HepG2 (cell line): ENCODE measurements around the gene DDX28. TPM values are rescaled to one million over a fixed set of nuclear protein-coding genes. Genes with fewer than 3 reads are reported as not detected.

Experiments
- ATAC-seq: fragments of 200-7000 bp; cut with Tn5 transposase; 3 replicates; pipeline ENCODE4 v1.9.1; 2020; ENCODE audit warnings: mild to moderate bottlenecking, moderate library complexity
- BruUV-seq: library from RNA; stranded (reverse); fragments of 400-500 nt; replicated peaks from 2 replicates; lab custom pipeline; 2021; lab: Mats Ljungman, UMichigan
- CTCF ChIA-PET: fragments of 300-600 bp; formaldehyde crosslinking; extraction: SDS; loops from one replicate; lab custom pipeline; 2021; ENCODE audit warnings: low total read pairs, inconsistent platforms, low intra/inter-chr PET ratio; lab: Yijun Ruan, JAX
- POLR2A ChIA-PET: fragments of 350-600 bp; sonication (Branson Sonifier 250); formaldehyde crosslinking; loops from one replicate; lab custom pipeline; 2020; ENCODE audit warnings: antibody characterized with exemption, inconsistent platforms; lab: Yijun Ruan, JAX
- DNase-seq: peaks from one replicate; pipeline ENCODE4 v3.0.0-alpha.2; 2015; ENCODE audit warnings: low spot score
- FAIRE-seq: peaks from 3 replicates; lab custom pipeline; 2011; peaks lifted over from hg19 to GRCh38; lab: Jason Lieb, UNC
- H2AFZ ChIP-seq: one replicate; pipeline ENCODE4 v1.6.1; 2011; ENCODE audit warnings: low read length, inconsistent platforms
- H3K27ac ChIP-seq: fragments of 300-600 bp; 3 replicates; pipeline ENCODE4 v1.8.0; 2011; ENCODE audit warnings: mixed run types, mild to moderate bottlenecking, mixed read lengths, low read length, inconsistent platforms; ENCODE audit not compliant: insufficient read depth; ENCODE audit errors: extremely low read length
- H3K27me3 ChIP-seq, 2 experiments: fragments of 200-600 bp in 1 of 2; 2 replicates in 1 of 2; 3 replicates in 1 of 2; pipeline versions ENCODE4 v1.6.0 to v1.8.0; 2011; ENCODE audit warnings: low read length in 2 of 2, mild to moderate bottlenecking in 2 of 2, moderate library complexity in 2 of 2, inconsistent platforms in 1 of 2; ENCODE audit not compliant: insufficient read depth in 2 of 2, control insufficient read depth in 1 of 2
- H3K36me3 ChIP-seq, 2 experiments: fragments of 200-600 bp in 1 of 2; replicated peaks in 1 of 2; 2 replicates in 1 of 2; 3 replicates in 1 of 2; pipeline versions ENCODE4 v1.5.1 to v1.8.0; 2011; ENCODE audit warnings: low read length in 2 of 2, inconsistent platforms in 1 of 2; ENCODE audit not compliant: insufficient read depth in 2 of 2, control insufficient read depth in 1 of 2
- H3K4me1 ChIP-seq: 2 replicates; pipeline ENCODE4 v1.5.1; 2012; ENCODE audit warnings: low read length, inconsistent platforms; ENCODE audit not compliant: insufficient read depth
- H3K4me2 ChIP-seq: 2 replicates; pipeline ENCODE4 v1.6.0; 2011; ENCODE audit warnings: low read depth, low read length, inconsistent platforms
- H3K4me3 ChIP-seq, 3 experiments: fragments of 200-600 bp in 1 of 3; sonication (generic), shearing (Covaris generic) in 1 of 3; replicated peaks in 1 of 3; 2 replicates each; pipeline ENCODE4 v1.5.1; 2011 to 2016; ENCODE audit warnings: low read length in 3 of 3, inconsistent platforms in 2 of 3, low read depth in 2 of 3, mild to moderate bottlenecking in 2 of 3, control low read depth in 1 of 3, mixed read lengths in 1 of 3; ENCODE audit not compliant: insufficient read depth in 1 of 3
- H3K79me2 ChIP-seq: one replicate; pipeline ENCODE4 v1.6.1; 2011; ENCODE audit warnings: low read length, inconsistent platforms; ENCODE audit not compliant: insufficient read depth
- H3K9ac ChIP-seq: 2 replicates; pipeline ENCODE4 v1.6.0; 2011; ENCODE audit warnings: mild to moderate bottlenecking, low read depth, low read length, inconsistent platforms; ENCODE audit not compliant: insufficient read depth
- H3K9me3 ChIP-seq: 2 replicates; pipeline ENCODE4 v1.5.1; 2012; ENCODE audit warnings: mild to moderate bottlenecking, low read length
- H4K20me1 ChIP-seq: 2 replicates; pipeline ENCODE4 v1.6.0; 2011; ENCODE audit warnings: inconsistent platforms, mild to moderate bottlenecking, low read length, moderate library complexity; ENCODE audit not compliant: insufficient read depth
- ARNTL ChIP-seq: sonication (generic); formaldehyde crosslinking; IDR thresholded peaks from 2 replicates; pipeline ENCODE4 v1.4.0; 2020; ENCODE audit warnings: mild to moderate bottlenecking, missing genetic modification reagents
- IRF2 ChIP-seq: IDR thresholded peaks from 2 replicates; pipeline ENCODE4 v1.6.1; 2018; ENCODE audit warnings: missing genetic modification reagents, missing compliant biosample characterization
- MED1 ChIP-seq: sonication (generic); formaldehyde crosslinking; IDR thresholded peaks from 2 replicates; pipeline ENCODE4 v1.4.0; 2020; ENCODE audit warnings: missing genetic modification reagents
- MIXL1 ChIP-seq: IDR thresholded peaks from 2 replicates; pipeline ENCODE4 v1.6.1; 2016
- NKX3-1 ChIP-seq: sonication (generic); formaldehyde crosslinking; IDR thresholded peaks from 2 replicates; pipeline ENCODE4 v1.5.0; 2020; ENCODE audit warnings: missing genetic modification reagents
- NR0B2 ChIP-seq: sonication (generic); formaldehyde crosslinking; IDR thresholded peaks from 2 replicates; pipeline ENCODE4 v1.4.0; 2020; ENCODE audit warnings: mild to moderate bottlenecking, missing genetic modification reagents
- PLSCR1 ChIP-seq: sonication (generic); formaldehyde crosslinking; IDR thresholded peaks from 2 replicates; pipeline ENCODE4 v1.5.0; 2020; ENCODE audit warnings: missing genetic modification reagents, mild to moderate bottlenecking, borderline replicate concordance
- REPIN1 ChIP-seq: sonication (generic); formaldehyde crosslinking; IDR thresholded peaks from 2 replicates; pipeline ENCODE4 v1.8.0; 2022; ENCODE audit warnings: missing genetic modification reagents, low read depth, mild to moderate bottlenecking, borderline replicate concordance
- SOX5 ChIP-seq: IDR thresholded peaks from 2 replicates; pipeline ENCODE4 v1.6.1; 2016; ENCODE audit warnings: borderline replicate concordance
- SRSF9 ChIP-seq: fragments of 200-400 bp; formaldehyde crosslinking; IDR thresholded peaks from 2 replicates; pipeline ENCODE4 v1.6.1; 2018; ENCODE audit warnings: borderline replicate concordance, mild to moderate bottlenecking, low read depth, low read length; ENCODE audit not compliant: insufficient read depth, poor library complexity, severe bottlenecking
- ZBTB26 ChIP-seq: IDR thresholded peaks from 2 replicates; pipeline ENCODE4 v1.6.1; 2016; ENCODE audit warnings: missing compliant biosample characterization, missing genetic modification reagents, borderline replicate concordance
- ZFY ChIP-seq: sonication (generic); formaldehyde crosslinking; IDR thresholded peaks from 2 replicates; pipeline ENCODE4 v1.4.0; 2020; ENCODE audit warnings: missing genetic modification reagents
- ZHX2 ChIP-seq, 2 experiments: sonication (generic) in 1 of 2; formaldehyde crosslinking in 1 of 2; IDR thresholded peaks; 2 replicates each; pipeline versions ENCODE4 v1.6.1 to v1.9.0; 2014 to 2022; ENCODE audit warnings: antibody characterized with exemption in 1 of 2, borderline replicate concordance in 1 of 2, inconsistent platforms in 1 of 2, low read depth in 1 of 2, missing genetic modification reagents in 1 of 2
- ZKSCAN8 ChIP-seq: IDR thresholded peaks from 2 replicates; pipeline ENCODE4 v1.6.1; 2016; ENCODE audit warnings: borderline replicate concordance, missing genetic modification reagents, missing compliant biosample characterization
- WGBS: methylation state at CpG from one replicate; pipeline ENCODE4 v1.1.6; 2017; ENCODE audit warnings: low lambda C conversion rate; 5-methylcytosine and 5-hydroxymethylcytosine counted together
- in situ Hi-C: cut with HindIII; loops from 2 replicates; pipeline ENCODE4 v1.10.0; 2017; ENCODE audit warnings: low pct_unique_long_range_greater_than_20kb; ENCODE audit not compliant: extremely low pct_ligation_motif_present
- intact Hi-C: fragments of 100-400 bp; cut with micrococcal nuclease; formaldehyde crosslinking; loops from one replicate; pipeline ENCODE4 v1.10.0; 2022; ENCODE audit not compliant: unreplicated experiment
- polyA plus RNA-seq, 8 experiments: library from polyadenylated mRNA; depleted of rRNA in 3 of 8; stranded (reverse) in 7 of 8; unstranded in 1 of 8; fragments of >200 nt; fragmentation: Illumina TruSeq in 4 of 8; extraction: Trizol in 4 of 8; gene quantifications; 2 replicates each; pipeline versions ENCODE4 v1.2.1 to v1.2.3, GENCODE V29; 2011 to 2016; ENCODE audit warnings: low read depth in 4 of 8, missing spikeins in 1 of 8, mixed read lengths in 1 of 8; ENCODE audit not compliant: insufficient read depth in 1 of 8
- total RNA-seq, 5 experiments: library from RNA; depleted of rRNA; stranded (reverse); fragments of >200 nt; fragmentation: Illumina TruSeq; extraction: Trizol; gene quantifications; 2 replicates each; pipeline ENCODE4 v1.2.3, GENCODE V29; 2016; ENCODE audit warnings: low read depth in 1 of 5

Gene DDX28
- total and polyA plus RNA-seq, 2 of the 13 experiments (the other 11 are each of a cell fraction or from before 2014, with no cell fraction given): 14.1 to 16.4 TPM

GRCh38 chr16:68064791-68065365 is 41.8 kb upstream of the DDX28 start:
- FAIRE-seq (peak; percentile 99), DNase-seq (peak; percentile 61), ATAC-seq (peak; percentile 97)
- no peaks in the 10 kb centered on the region for H3K9me3 ChIP-seq
- H3K27me3 ChIP-seq: no peaks in the 10 kb centered on the region
- no peaks in the 10 kb centered on the region for H4K20me1 ChIP-seq
- CTCF ChIA-PET: interaction anchor here (0.6 to 2.3 kb wide), 6 partner anchors 19 to 1063 kb away, joined by 3 to 14 read pairs (median 6); no protein-coding TSS in a partner anchor
- H3K36me3 ChIP-seq: peaks cover 34 to 35% of the 10 kb centered on the region in 2 experiments
- POLR2A ChIA-PET: interaction anchor here (1.7 to 4.3 kb wide), 2 partner anchors 15 to 19 kb away, joined by 4 to 11 read pairs; no protein-coding TSS in a partner anchor
- no TSS peak for BruUV-seq
- H3K4me1 ChIP-seq: no peaks in the 10 kb centered on the region
- intact Hi-C loops (loop anchor here (10.0 kb wide), 1 partner anchor 250 kb away; no protein-coding TSS in a partner anchor), in situ Hi-C loops (no loop called here)
- H3K4me3 ChIP-seq: no peak overlapping the region
- no peaks in the 10 kb centered on the region for H3K79me2 ChIP-seq
- H3K9ac ChIP-seq: no peak overlapping the region
- no peak overlapping the region for H2AFZ ChIP-seq
- 53% methylated on average over 2 of the region's 2 CpGs for WGBS
- H3K27ac ChIP-seq: no peak overlapping the region
- H3K4me2 ChIP-seq: no peak overlapping the region
- TF ChIP-seq NKX3-1 (CRISPR knock-in tag) (no peak), REPIN1 (CRISPR knock-in tag) (peak; percentile 29; the same call in 1 of the 2 replicates), MED1 (CRISPR knock-in tag) (peak; percentile 54; the same call in 1 of the 2 replicates), PLSCR1 (no peak), MIXL1 (0 out of 2 replicates have a peak, but pooled peaks have one; percentile 32), ZFY (CRISPR knock-in tag) (peak; percentile 65), IRF2 (CRISPR knock-in tag) (peak; percentile 71; the same call in 1 of the 2 replicates), ZHX2 (IDR thresholded peaks at IDR 0.05; ENCODE audit: low read depth) (no peak), ZHX2 (CRISPR knock-in tag; IDR thresholded peaks at IDR 0.05; ENCODE audit: borderline replicate concordance) (no peak), SRSF9 (no peak), ZBTB26 (CRISPR knock-in tag) (peak; percentile 37; the same call in 1 of the 2 replicates), ZKSCAN8 (CRISPR knock-in tag) (0 out of 2 replicates have a peak, but pooled peaks have one; percentile 56), ARNTL (CRISPR knock-in tag) (0 out of 2 replicates have a peak, but pooled peaks have one; percentile 21), NR0B2 (no peak), SOX5 (CRISPR knock-in tag) (0 out of 2 replicates have a peak, but pooled peaks have one; percentile 32)
